Stimulated activated naive CD4-positive, alpha-beta T cell (primary cell): Measurements from ENCODE around the gene LLCFC1.

Experiments
- DNase-seq, 6 experiments: peaks; one replicate each; lab custom pipeline; 2025; lab: John Stamatoyannopoulos, UW

LLCFC1 gene

GRCh38 chr7:142910481-142910880 lies 28.8 kb upstream of the LLCFC1 start:
- DNase-seq: no peak

GRCh38 chr7:142913051-142913450 lies 26.2 kb upstream of the LLCFC1 start:
- DNase-seq: no peak

- no peak for DNase-seq
These were observed 25.7 kb upstream of the LLCFC1 start for GRCh38 chr7:142913566-142913965.

GRCh38 chr7:142914121-142914520 lies 25.2 kb upstream of the LLCFC1 start:
- DNase-seq: no peak

GRCh38 chr7:142915315-142915714 lies 24.0 kb upstream of the LLCFC1 start:
- DNase-seq: no peak

- DNase-seq: no peak
These were observed 22.8 kb upstream of the LLCFC1 start for GRCh38 chr7:142916508-142916907.

- DNase-seq: no peak
These were observed 21.8 kb upstream of the LLCFC1 start for GRCh38 chr7:142917447-142917846.

- DNase-seq: no peak
These were observed 20.4 kb upstream of the LLCFC1 start for GRCh38 chr7:142918901-142919300.

GRCh38 chr7:142919656-142920055 lies 19.6 kb upstream of the LLCFC1 start:
- DNase-seq: no peak

- no peak for DNase-seq
These were observed 15.9 kb upstream of the LLCFC1 start for GRCh38 chr7:142923391-142923790.

- DNase-seq: no peak
These were observed 13.9 kb upstream of the LLCFC1 start for GRCh38 chr7:142925413-142925812.

GRCh38 chr7:142927085-142927745 lies 12.1 kb upstream of the LLCFC1 start:
- DNase-seq: no peak

- no peak for DNase-seq
These were observed 11.3 kb upstream of the LLCFC1 start for GRCh38 chr7:142927949-142928348.

GRCh38 chr7:142930126-142930730 lies 9.1 kb upstream of the LLCFC1 start:
- DNase-seq: no peak

GRCh38 chr7:142932386-142933091 lies 6.7 kb upstream of the LLCFC1 start:
- DNase-seq: no peak

GRCh38 chr7:142933092-142933475 lies 6.2 kb upstream of the LLCFC1 start:
- no peak for DNase-seq

- DNase-seq: no peak
These were observed 5.7 kb upstream of the LLCFC1 start, which contains the start of gene TRPV5 for GRCh38 chr7:142933624-142934023. TSS of gene TRPV5 (minus strand) at chr7:142933746. CDS start at chr7:142933459, 287 bp downstream.

GRCh38 chr7:142934056-142934455 lies 5.2 kb upstream of the LLCFC1 start:
- no peak for DNase-seq

GRCh38 chr7:142935941-142936565 lies 3.2 kb upstream of the LLCFC1 start:
- DNase-seq: no peak

- no peak for DNase-seq
These were observed 673 bp upstream of the LLCFC1 start for GRCh38 chr7:142938611-142939010.

- no peak for DNase-seq
These were observed 1.8 kb downstream of the LLCFC1 start for GRCh38 chr7:142940966-142941535.

GRCh38 chr7:142941541-142941940 lies 2.3 kb downstream of the LLCFC1 start:
- DNase-seq: no peak
